Hepatocyte (in vitro differentiated cells): ENCODE results near the gene HMGB1.

Experiments used
- CTCF ChIP-seq: fragments of 200-600 bp; sonication (generic); IDR thresholded peaks from 2 replicates; pipeline ENCODE4 v1.5.1; 2016; ENCODE audit warnings: antibody characterized with exemption, mild to moderate bottlenecking; ENCODE audit not compliant: poor library complexity
- EZH2 ChIP-seq: fragments of 200-600 bp; sonication (generic); IDR thresholded peaks from 2 replicates; pipeline ENCODE4 v1.6.1; 2016; ENCODE audit warnings: antibody characterized with exemption, mild to moderate bottlenecking, borderline replicate concordance
- EZH2phosphoT487 ChIP-seq: fragments of 200-600 bp; sonication (generic); IDR thresholded peaks from one replicate; pipeline ENCODE4 v1.6.1; 2018; ENCODE audit warnings: antibody characterized with exemption, mild to moderate bottlenecking, low read depth, moderate library complexity; ENCODE audit not compliant: unreplicated experiment, severe bottlenecking

GRCh38 chr13:30466358-30466714 lies 600 bp upstream of the HMGB1 start:
- TF ChIP-seq CTCF (no peak), EZH2 (no peak), EZH2phosphoT487 (no peak)
